Ecto neural progenitor cell (in vitro differentiated cells): Measurements from ENCODE around the gene KYNU.
"Not testable (repeated sequence)": the region's sequence is repeated elsewhere in the genome, so short reads cannot be mapped to it uniquely, and the experiment has no call there.

Experiments
- DNase-seq: peaks from one replicate; pipeline ENCODE4 v3.0.0-alpha.2; 2018; ENCODE audit warnings: low spot score

The KYNU gene

DNA sequence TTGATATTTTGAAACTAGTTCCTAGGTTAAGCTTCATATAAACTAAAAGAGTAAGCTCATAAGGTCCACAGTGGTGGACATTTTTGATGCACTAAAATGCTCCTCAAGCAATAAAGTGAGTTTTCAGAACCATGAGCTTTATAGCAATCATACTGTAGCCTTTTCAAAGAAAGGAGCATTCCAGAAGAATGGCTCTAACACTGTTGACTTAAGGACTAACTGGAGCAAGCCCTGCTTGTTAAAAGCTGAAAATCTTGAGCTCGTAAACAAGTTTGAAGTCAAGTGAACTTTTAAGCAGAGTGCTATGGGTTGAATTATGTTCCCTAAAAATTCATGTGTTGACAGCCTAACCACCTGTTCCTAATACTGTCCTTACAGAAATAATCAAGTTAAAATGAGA, 38.0 kb downstream of the KYNU start:
- no peak for DNase-seq

GRCh38 chr2:142918624-142919023, 41.2 kb downstream of the KYNU start:
- no peak for DNase-seq

DNA sequence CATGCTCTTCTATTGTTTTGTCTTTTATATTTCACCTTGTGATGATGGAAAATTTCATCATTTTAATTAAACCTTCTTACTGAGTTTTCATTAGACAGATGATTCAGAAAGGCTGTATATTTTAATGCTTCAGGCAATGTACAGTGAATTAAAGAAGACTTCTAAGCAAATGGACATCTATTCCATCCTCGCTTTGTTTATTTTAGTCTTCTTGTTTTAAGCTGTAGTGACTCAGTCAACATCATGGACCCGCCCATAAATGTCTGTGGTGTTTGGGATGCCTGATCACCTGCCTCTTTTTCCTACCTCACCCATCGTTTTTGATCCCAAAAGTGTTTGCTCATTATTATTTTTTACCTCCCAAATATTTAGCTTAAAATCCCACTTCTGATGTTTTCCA, 43.1 kb downstream of the KYNU start:
- no peak for DNase-seq

DNA sequence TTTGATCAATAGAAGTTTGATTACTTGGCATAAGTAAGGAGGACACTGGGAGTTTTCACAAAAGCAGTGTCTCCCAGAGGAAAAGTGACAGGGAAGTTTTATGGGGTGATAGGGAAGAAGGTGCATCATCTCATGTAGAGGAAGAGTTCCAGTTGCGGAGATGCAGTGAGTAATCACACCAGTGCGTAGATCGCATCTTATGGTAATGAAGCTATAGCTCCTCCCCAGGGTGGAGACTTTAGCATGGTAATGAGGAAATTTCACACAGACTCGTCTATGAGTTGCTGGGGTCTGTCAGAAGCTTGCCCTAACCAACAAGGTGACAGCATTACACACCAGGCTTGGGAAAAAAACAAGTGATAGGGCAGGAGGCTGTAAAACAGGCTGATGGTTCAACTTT, 49.0 kb downstream of the KYNU start:
- DNase-seq, result no peak

GRCh38 chr2:142930835-142931398, 53.5 kb downstream of the KYNU start:
- no peak for DNase-seq

DNA sequence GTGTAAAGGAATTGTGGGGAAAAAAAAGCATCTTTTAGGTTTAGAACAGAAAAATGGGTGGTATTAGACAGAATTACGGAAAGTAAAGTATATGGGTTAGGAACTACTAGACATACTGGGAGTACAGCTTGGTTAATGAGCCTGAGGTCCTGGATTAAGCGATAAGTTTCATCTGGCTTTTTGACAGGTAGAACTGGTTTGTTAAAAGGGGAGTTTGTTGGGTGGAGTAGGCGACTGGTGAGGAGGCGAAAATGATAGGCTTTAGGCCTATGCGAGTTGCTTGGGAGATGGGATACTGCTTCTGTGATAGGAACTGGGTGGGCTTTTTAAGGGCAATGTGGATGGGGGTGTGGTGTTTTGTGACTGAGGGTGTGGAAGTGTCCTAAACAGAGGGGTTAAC, 56.5 kb downstream of the KYNU start:
- DNase-seq, result no peak

DNA sequence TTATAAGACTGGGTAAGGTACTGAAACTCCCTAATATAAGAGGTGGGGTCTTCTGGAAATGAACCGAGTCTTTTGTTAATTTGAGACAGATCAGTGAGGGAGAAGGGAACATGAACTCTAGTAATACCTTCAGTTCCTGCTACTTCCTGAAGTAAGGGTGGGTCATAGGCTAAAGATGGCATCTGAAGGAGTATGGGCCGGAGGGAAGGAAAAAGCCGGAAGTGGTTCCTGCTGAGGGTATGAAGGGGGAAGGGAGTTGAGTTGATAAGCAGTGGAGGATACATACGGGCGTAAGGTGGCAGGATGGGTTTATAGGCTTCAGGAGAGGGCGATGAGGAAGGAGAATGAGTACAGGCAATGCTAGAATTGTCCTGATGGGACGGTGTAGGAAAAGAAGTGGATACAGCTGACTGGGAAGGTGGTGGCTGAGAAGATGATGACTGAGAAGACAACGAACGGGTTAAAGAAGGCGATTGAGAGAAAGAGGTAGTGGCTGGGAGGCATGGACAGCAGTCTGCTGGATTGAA, 58.2 kb downstream of the KYNU start:
- no peak for DNase-seq

GRCh38 chr2:142936629-142937028, 59.2 kb downstream of the KYNU start:
- no peak for DNase-seq

GRCh38 chr2:142937347-142937746, 59.9 kb downstream of the KYNU start:
- no peak for DNase-seq

DNA sequence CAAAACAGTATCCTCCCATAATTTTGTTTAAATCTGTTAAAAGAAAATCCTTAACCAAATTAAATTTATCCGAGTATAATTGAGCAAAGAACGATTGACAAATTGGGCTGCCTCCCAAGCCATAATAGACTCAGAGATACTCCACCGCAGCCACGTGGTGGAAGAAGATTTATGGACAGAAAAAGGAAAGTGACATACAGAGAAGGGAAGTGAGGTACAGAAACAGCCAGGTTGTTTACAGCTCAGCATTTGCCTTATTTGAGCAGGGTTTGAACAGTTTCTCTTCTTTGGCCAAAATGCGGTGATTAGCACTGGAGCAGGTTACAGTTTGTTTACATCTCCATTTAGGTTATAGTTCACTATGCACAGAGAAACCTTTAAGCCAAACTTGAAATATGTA, 60.8 kb downstream of the KYNU start:
- no peak for DNase-seq

DNA sequence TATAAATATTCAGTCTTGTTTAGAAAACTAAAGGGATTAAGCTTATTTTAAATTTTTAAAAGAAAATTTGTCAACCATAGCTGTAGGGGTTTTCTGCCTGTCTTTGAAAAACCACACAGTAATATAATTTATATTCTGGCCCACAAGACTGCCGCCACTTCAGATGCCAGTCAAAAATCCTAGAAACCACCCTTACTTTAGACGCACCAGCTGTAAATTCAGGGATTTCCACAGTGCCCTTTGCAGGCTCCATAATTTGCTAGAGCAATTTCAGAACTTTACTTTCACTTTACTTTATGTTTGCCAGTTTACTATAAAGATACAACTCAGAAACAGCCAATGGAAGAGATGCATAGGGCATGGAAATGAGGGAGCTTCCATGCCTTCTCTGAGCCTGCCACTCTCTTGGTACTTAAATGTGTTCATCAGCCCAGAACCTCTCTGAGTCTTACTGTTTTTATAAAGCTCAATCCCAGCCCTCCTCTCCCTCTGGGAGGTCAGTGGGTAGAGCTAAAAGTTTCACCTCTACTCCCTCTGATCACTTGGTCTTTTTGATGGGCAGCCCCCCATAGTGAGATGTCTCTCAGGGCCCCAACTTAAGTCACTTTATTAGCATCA, 63.3 kb downstream of the KYNU start:
- no peak for DNase-seq

DNA sequence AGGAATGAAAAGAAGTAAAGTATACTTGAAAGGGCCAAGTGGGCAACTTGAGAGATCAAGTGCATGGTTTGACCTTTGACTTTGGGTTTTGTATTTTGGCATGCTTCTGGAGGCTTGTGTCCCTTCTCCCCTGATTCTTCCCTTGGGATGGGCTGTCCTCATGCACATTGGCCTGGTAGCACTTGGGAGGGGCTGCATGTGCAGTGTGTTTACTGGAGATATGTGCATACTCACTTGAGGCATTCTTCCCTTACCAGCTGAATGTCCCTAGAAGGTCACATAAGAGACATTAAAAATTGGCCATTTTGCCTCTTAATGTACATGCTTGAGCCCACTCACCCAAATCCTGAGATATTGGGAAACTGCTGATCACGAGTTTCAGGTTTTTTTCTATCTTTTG, 65.2 kb downstream of the KYNU start:
- DNase-seq, result no peak

DNA sequence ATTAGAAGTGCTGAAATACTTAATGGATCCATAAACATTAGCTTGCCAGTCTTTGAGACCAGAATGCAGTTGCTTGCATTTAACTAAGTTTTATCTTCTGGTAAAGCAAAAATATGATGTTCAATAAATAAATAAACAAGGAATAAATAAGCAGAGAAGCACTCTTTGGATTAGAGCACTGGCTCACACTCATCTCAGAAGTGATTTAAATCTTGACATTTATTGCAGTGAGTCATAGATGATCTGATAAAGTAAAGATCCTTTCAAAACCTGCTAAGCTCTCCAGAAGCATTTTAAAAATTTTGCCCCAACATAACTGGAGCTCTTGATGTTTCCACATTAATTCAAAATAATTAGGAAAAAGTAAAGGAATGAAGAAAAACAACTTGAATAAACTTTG, 66.8 kb downstream of the KYNU start:
- no peak for DNase-seq

DNA sequence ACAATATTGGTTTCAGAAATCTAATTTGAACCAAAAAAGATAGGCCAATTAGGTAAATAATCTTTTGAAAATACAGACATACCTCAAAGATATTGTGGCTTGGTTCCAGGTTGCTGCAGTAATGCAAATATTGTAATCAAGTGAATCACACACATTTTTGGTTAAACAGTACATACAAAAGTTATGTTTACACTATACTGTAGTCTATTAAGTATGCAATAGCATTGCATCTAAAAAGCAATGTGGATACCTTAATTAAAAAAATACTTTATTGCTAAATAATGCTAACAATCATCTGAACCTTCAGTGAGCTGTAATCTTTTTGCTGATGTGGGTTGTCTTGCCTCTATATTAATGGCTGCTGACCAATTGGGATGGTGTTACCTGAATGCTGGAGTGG, 67.3 kb downstream of the KYNU start:
- DNase-seq, result no peak

GRCh38 chr2:142946941-142947340, 69.5 kb downstream of the KYNU start:
- no peak for DNase-seq

GRCh38 chr2:142948723-142949122, 71.3 kb downstream of the KYNU start:
- DNase-seq, result not testable (repeated sequence)

DNA sequence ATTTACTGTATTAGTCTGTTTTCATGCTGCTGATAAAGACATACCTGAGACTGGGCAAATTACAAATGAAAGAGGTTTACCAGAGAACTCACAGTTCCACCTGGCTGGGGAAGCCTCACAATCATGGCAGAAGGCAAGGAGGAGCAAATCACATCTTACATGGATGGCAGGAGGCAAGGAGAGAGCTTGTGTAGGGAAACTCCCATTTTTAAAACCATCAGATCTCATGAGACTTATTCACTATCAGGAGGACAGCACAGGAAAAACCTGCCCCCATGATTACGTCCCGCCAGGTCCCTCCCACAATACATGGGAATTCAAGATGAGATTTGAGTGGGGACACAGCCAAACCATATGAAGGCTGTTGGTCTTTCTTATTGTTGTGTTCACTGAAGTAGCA, 72.9 kb downstream of the KYNU start:
- not testable (repeated sequence) for DNase-seq

DNA sequence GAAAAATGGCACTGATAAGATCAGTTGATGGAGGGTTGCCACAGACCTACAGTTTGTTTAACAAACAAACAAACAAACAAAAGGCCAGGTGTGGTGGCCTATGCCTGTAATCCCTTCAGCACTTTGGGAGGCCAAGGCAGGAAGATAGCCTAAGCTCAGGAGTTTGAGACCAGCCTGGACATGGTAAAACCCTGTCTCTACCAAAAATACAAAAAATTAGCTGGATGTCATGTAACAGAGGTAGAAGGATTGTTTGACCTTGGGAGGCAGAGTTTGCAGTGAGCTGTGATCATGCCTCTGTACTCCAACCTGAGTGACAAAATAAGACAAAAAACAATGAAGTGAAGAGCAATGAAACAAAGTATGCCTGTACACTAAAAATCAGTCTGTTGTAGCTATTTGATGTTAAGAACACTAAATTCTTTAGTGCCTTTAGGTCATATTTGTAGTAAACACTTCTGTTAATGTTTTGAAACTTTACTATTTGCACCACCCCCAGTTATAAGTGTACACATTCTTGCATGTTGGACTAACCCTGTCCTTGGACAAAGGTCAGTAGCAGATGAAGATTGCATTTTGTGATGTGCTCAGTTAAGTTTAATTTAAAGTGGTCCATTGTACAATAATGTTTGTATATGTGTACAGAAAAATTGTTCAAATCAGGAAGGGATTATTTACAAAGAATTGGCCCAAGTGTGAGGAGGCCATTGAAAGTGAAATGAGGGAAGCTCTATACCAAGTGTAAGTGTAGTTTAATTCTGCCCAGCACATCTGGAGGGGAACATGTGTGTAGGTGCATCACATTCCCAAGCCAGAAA, 73.9 kb downstream of the KYNU start:
- DNase-seq, result no peak

- DNase-seq, result no peak
Measured at GRCh38 chr2:142952018-142952417, 74.6 kb downstream of the KYNU start.

GRCh38 chr2:142952793-142953494, 75.5 kb downstream of the KYNU start:
- DNase-seq, result no peak

DNA sequence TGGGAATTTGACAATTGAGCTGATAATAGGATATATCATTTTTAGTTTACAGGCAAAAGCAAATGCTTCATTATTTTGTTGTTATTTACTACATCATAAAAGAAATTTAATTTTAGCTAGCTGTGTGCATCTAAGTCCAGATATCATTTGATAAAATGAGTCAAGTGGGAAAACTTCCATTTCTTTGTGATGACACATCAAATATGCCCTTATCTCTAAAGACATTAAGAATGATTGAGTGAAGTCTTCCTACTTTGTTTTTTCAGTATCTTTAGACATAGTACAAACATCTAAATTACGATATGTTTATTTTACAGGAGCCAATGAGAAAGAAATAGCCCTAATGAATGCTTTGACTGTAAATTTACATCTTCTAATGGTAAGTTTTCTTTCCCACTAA, 77.0 kb downstream of the KYNU start:
- DNase-seq, result no peak

GRCh38 chr2:142957144-142957543, 79.7 kb downstream of the KYNU start:
- DNase-seq, result no peak

DNA sequence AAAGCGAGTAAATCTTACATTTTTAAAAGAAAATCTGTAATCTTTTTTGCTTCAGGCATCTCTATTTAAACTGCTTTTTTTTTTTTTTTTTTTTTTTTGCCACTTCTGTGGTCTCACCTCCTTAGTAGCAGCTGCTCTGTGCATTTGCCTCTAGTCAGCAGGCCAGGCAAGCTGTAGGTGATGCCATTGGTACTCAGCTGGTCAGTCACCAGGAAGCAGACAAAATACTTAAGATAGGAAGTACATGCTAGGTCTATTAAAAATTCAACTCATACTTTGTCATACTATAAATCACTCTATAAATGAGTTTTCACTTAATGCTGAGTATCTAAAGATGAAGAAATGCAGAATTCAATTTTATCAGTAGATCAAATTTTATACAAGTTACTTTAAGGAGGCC, 83.7 kb downstream of the KYNU start:
- no peak for DNase-seq
